ENCODE data around the gene EYS. TPM values are rescaled to one million over a fixed set of nuclear protein-coding genes. Genes with fewer than 3 reads are reported as not detected.

EYS gene
- total and polyA plus RNA-seq, 4 donors: 0.08 to 0.63 (median 0.36) TPM

- 80% methylated on average over 2 of the region's 2 CpGs for WGBS
- no peaks in the 10 kb centered on the region for H3K36me3 ChIP-seq (ENCODE audit: control insufficient read depth in 4 of 4, insufficient read depth in 3 of 4, low read depth in 1 of 4, low read length in 3 of 4)
- H3K4me3 ChIP-seq (ENCODE audit: low read depth in 1 of 3, low read length in 3 of 3): no peak overlapping the region
- TF ChIP-seq NR2F2 (IDR thresholded peaks at IDR 0.05) (no peak), FOXA2 (IDR thresholded peaks at IDR 0.05) (no peak), RXRA (IDR thresholded peaks at IDR 0.05) (no peak), EGR1 (IDR thresholded peaks at IDR 0.05; ENCODE audit: low read depth in 2 of 2) (no peak)
- H3K27me3 ChIP-seq (ENCODE audit: control insufficient read depth in 4 of 4, insufficient read depth in 4 of 4, low read length in 3 of 4): no peaks in the 10 kb centered on the region
- DNase-seq (ENCODE audit: low spot score): no peak
- H3K4me1 ChIP-seq (ENCODE audit: control insufficient read depth in 4 of 4, insufficient read depth in 4 of 4, low read length in 3 of 4): no peaks in the 10 kb centered on the region
- H3K27ac ChIP-seq (ENCODE audit: low read depth in 1 of 2, low read length in 2 of 2): no peak overlapping the region
- H3K9me3 ChIP-seq (ENCODE audit: control insufficient read depth in 4 of 4, low read length in 3 of 4): no peaks in the 10 kb centered on the region
- H3K9ac ChIP-seq (ENCODE audit: low read depth in 1 of 2, low read length in 2 of 2): no peak overlapping the region
These were observed 515.6 kb downstream of the EYS start for GRCh38 chr6:65191471-65191870.

- DNase-seq (ENCODE audit: low spot score): no peak
- no peaks in the 10 kb centered on the region for H3K9me3 ChIP-seq (ENCODE audit: control insufficient read depth in 4 of 4, low read length in 3 of 4)
- H3K4me3 ChIP-seq (ENCODE audit: low read depth in 1 of 3, low read length in 3 of 3): no peak overlapping the region
- 78% methylated on average over 5 of the region's 5 CpGs for WGBS
- H3K9ac ChIP-seq (ENCODE audit: low read depth in 1 of 2, low read length in 2 of 2): no peak overlapping the region
- H3K27ac ChIP-seq (ENCODE audit: low read depth in 1 of 2, low read length in 2 of 2): no peak overlapping the region
- no peaks in the 10 kb centered on the region for H3K27me3 ChIP-seq (ENCODE audit: control insufficient read depth in 4 of 4, insufficient read depth in 4 of 4, low read length in 3 of 4)
- H3K36me3 ChIP-seq (ENCODE audit: control insufficient read depth in 4 of 4, insufficient read depth in 3 of 4, low read depth in 1 of 4, low read length in 3 of 4): no peaks in the 10 kb centered on the region
- TF ChIP-seq HNF4G (IDR thresholded peaks at IDR 0.05) (no peak), TAF1 (conservative IDR thresholded peaks at IDR 0.05) (no peak), YY1 (IDR thresholded peaks at IDR 0.05) (no peak), FOXA2 (IDR thresholded peaks at IDR 0.05) (no peak)
- TF ChIP-seq, protein P1, sequence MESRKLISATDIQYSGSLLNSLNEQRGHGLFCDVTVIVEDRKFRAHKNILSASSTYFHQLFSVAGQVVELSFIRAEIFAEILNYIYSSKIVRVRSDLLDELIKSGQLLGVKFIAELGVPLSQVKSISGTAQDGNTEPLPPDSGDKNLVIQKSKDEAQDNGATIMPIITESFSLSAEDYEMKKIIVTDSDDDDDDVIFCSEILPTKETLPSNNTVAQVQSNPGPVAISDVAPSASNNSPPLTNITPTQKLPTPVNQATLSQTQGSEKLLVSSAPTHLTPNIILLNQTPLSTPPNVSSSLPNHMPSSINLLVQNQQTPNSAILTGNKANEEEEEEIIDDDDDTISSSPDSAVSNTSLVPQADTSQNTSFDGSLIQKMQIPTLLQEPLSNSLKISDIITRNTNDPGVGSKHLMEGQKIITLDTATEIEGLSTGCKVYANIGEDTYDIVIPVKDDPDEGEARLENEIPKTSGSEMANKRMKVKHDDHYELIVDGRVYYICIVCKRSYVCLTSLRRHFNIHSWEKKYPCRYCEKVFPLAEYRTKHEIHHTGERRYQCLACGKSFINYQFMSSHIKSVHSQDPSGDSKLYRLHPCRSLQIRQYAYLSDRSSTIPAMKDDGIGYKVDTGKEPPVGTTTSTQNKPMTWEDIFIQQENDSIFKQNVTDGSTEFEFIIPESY (IDR thresholded peaks at IDR 0.05): no peak
- no peaks in the 10 kb centered on the region for H3K4me1 ChIP-seq (ENCODE audit: control insufficient read depth in 4 of 4, insufficient read depth in 4 of 4, low read length in 3 of 4)
These were observed 517.7 kb downstream of the EYS start for GRCh38 chr6:65189236-65189881.

DNA sequence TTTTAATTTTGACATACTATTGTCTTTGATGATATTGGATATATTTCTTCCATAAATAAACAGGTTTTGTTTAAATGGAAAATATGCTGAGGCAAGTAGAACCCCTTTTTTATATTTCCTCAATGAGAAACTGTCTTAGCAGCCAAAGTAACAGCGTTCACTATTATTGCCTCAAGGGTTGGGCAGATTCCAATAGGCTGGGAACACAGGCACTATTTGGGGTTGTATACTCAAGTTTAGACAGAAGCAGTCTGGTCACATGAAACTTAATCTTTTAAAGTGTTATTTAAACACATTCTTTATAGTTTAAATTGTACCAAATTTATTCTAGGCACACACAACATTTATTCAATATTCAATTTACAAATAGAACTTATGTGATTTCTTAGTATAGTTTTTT, 520.2 kb downstream of the EYS start:
- 77% methylated on average over 1 of the region's 1 CpG for WGBS
- TF ChIP-seq YY1 (IDR thresholded peaks at IDR 0.05) (no peak), CTCF (IDR thresholded peaks at IDR 0.05; ENCODE audit: low read depth, low read length, missing input control) (no peak), NR2F2 (IDR thresholded peaks at IDR 0.05) (no peak), GABPA (IDR thresholded peaks at IDR 0.05 in 1 of 2, conservative IDR thresholded peaks at IDR 0.05 in 1 of 2) (no peak), EGR1 (IDR thresholded peaks at IDR 0.05; ENCODE audit: low read depth in 2 of 2) (no peak), TAF1 (conservative IDR thresholded peaks at IDR 0.05) (no peak), SP1 (IDR thresholded peaks at IDR 0.05) (no peak), ATF3 (IDR thresholded peaks at IDR 0.05) (no peak)
- TF ChIP-seq, protein P1 (IDR thresholded peaks at IDR 0.05): no peak
- no peak for DNase-seq (ENCODE audit: low spot score)

More for the DNA sequence above, 520.2 kb downstream of the EYS start:
- no peak overlapping the region for H3K9ac ChIP-seq (ENCODE audit: low read depth in 1 of 2, low read length in 2 of 2)
- no peaks in the 10 kb centered on the region for H3K36me3 ChIP-seq (ENCODE audit: control insufficient read depth in 4 of 4, insufficient read depth in 3 of 4, low read depth in 1 of 4, low read length in 3 of 4)
- H3K9me3 ChIP-seq (ENCODE audit: control insufficient read depth in 4 of 4, low read length in 3 of 4): no peaks in the 10 kb centered on the region
- no peaks in the 10 kb centered on the region for H3K27me3 ChIP-seq (ENCODE audit: control insufficient read depth in 4 of 4, insufficient read depth in 4 of 4, low read length in 3 of 4)
- H3K4me3 ChIP-seq (ENCODE audit: low read depth in 1 of 3, low read length in 3 of 3): no peak overlapping the region
- no peak overlapping the region for H3K27ac ChIP-seq (ENCODE audit: low read depth in 1 of 2, low read length in 2 of 2)
- H3K4me1 ChIP-seq (ENCODE audit: control insufficient read depth in 4 of 4, insufficient read depth in 4 of 4, low read length in 3 of 4): no peaks in the 10 kb centered on the region
